ENCODE data around the gene SKAP1.
"Not testable (repeated sequence)": the region's sequence is repeated elsewhere in the genome, so short reads cannot be mapped to it uniquely, and the experiment has no call there.

Gene SKAP1

DNA sequence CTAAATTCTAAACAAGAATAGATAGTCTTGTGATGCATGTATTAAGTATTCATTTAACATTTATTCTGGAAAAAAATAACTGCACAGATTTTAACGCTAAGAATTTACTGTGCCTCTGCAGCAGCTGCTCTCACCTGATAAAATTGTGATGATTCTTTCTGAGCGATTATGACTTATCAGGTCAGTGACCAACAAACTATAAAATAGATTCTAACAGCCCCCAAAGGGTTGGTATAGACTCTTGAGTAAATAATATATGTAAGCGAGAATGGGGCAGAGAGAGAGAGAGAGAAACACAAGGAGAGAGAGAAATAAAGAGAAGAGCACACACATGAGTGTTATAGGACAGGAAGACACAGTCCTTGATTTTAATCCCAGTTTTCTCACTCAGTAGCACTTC is 178.1 kb downstream of the SKAP1 start:
- H3K9ac ChIP-seq (ENCODE audit: low read length) = no peak overlapping the region
- no peak overlapping the region for H3K4me2 ChIP-seq (ENCODE audit: low read length)
- H3K4me3 ChIP-seq (ENCODE audit: low read length) = no peak overlapping the region
- H3K27ac ChIP-seq (ENCODE audit: low read length) = no peak overlapping the region
- H3K27me3 ChIP-seq (ENCODE audit: low read depth, low read length) = no peaks in the 10 kb centered on the region
- H3K36me3 ChIP-seq (replicated peaks; ENCODE audit: low read depth, low read length) = no peaks in the 10 kb centered on the region
- no peaks in the 10 kb centered on the region for H3K79me2 ChIP-seq (ENCODE audit: low read length)
- H2AFZ ChIP-seq (ENCODE audit: low read depth, low read length) = no peak overlapping the region
- no peaks in the 10 kb centered on the region for H3K4me1 ChIP-seq (ENCODE audit: low read length)
- H3K9me3 ChIP-seq (ENCODE audit: insufficient read depth, low read length) = no peaks in the 10 kb centered on the region
- TF ChIP-seq CTCF (IDR thresholded peaks at IDR 0.05; ENCODE audit: low read depth, low read length) (no peak), EZH2phosphoT487 (IDR thresholded peaks at IDR 0.05; ENCODE audit: low read depth) (no peak)
- no peaks in the 10 kb centered on the region for H4K20me1 ChIP-seq (ENCODE audit: insufficient read depth, low read length)

- Histone ChIP-seq H3K4me3 (ENCODE audit: low read length) (no peak overlapping the region), H3K79me2 (ENCODE audit: low read length) (no peaks in the 10 kb centered on the region), H3K27me3 (ENCODE audit: low read depth, low read length) (0 out of 2 replicates have a peak, but pooled peaks cover 3% of the 10 kb centered on the region), H3K4me1 (ENCODE audit: low read length) (no peaks in the 10 kb centered on the region), H2AFZ (ENCODE audit: low read depth, low read length) (no peak overlapping the region), H3K27ac (ENCODE audit: low read length) (no peak overlapping the region), H3K36me3 (replicated peaks; ENCODE audit: low read depth, low read length) (no peaks in the 10 kb centered on the region), H4K20me1 (ENCODE audit: insufficient read depth, low read length) (no peaks in the 10 kb centered on the region), H3K9ac (ENCODE audit: low read length) (no peak overlapping the region), H3K4me2 (ENCODE audit: low read length) (no peak overlapping the region), H3K9me3 (ENCODE audit: insufficient read depth, low read length) (no peaks in the 10 kb centered on the region)
- TF ChIP-seq CTCF (IDR thresholded peaks at IDR 0.05; ENCODE audit: low read depth, low read length) (no peak), EZH2phosphoT487 (IDR thresholded peaks at IDR 0.05; ENCODE audit: low read depth) (no peak)
Observed at GRCh38 chr17:48250949-48251348, 179.1 kb downstream of the SKAP1 start.

- H3K36me3 ChIP-seq (replicated peaks; ENCODE audit: low read depth, low read length); H4K20me1 ChIP-seq (ENCODE audit: insufficient read depth, low read length); H3K4me3 ChIP-seq (ENCODE audit: low read length); H3K9ac ChIP-seq (ENCODE audit: low read length); H3K27ac ChIP-seq (ENCODE audit: low read length); H3K79me2 ChIP-seq (ENCODE audit: low read length); H3K4me2 ChIP-seq (ENCODE audit: low read length); H3K9me3 ChIP-seq (ENCODE audit: insufficient read depth, low read length); H2AFZ ChIP-seq (ENCODE audit: low read depth, low read length); H3K4me1 ChIP-seq (ENCODE audit: low read length); H3K27me3 ChIP-seq (ENCODE audit: low read depth, low read length): not testable (repeated sequence)
Observed at GRCh38 chr17:48250059-48250458, 180.0 kb downstream of the SKAP1 start.

- Histone ChIP-seq H4K20me1 (ENCODE audit: insufficient read depth, low read length) (no peaks in the 10 kb centered on the region), H3K27ac (ENCODE audit: low read length) (no peak overlapping the region), H3K79me2 (ENCODE audit: low read length) (no peaks in the 10 kb centered on the region), H3K9ac (ENCODE audit: low read length) (no peak overlapping the region), H3K27me3 (ENCODE audit: low read depth, low read length) (0 out of 2 replicates have a peak, but pooled peaks cover 4% of the 10 kb centered on the region), H3K4me3 (ENCODE audit: low read length) (no peak overlapping the region), H3K36me3 (replicated peaks; ENCODE audit: low read depth, low read length) (no peaks in the 10 kb centered on the region), H3K9me3 (ENCODE audit: insufficient read depth, low read length) (no peaks in the 10 kb centered on the region), H3K4me1 (ENCODE audit: low read length) (no peaks in the 10 kb centered on the region), H2AFZ (ENCODE audit: low read depth, low read length) (no peak overlapping the region), H3K4me2 (ENCODE audit: low read length) (no peak overlapping the region)
- TF ChIP-seq EZH2phosphoT487 (IDR thresholded peaks at IDR 0.05; ENCODE audit: low read depth) (no peak), CTCF (IDR thresholded peaks at IDR 0.05; ENCODE audit: low read depth, low read length) (no peak)
Observed at GRCh38 chr17:48247603-48248002, 182.4 kb downstream of the SKAP1 start.

DNA sequence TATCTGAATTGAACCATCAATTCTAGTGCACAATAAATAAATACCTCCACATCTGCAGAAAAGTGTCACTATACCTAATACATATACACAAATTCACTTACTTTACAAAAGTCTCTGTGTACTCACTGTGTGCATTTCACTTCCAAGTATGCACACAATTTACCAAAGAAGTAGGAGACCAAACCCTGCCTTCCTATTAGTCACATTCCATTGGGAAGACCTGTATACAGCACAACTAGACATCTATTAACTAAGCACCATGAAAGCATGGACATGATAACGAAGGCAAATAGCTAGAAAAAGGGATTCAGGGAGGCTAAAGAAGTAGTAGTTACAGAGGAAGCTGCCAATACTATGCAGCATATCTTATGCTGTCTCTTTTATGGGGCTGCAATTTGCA is 183.0 kb downstream of the SKAP1 start:
- Histone ChIP-seq H3K4me2 (ENCODE audit: low read length) (no peak overlapping the region), H4K20me1 (ENCODE audit: insufficient read depth, low read length) (no peaks in the 10 kb centered on the region), H3K9me3 (ENCODE audit: insufficient read depth, low read length) (no peaks in the 10 kb centered on the region), H3K4me1 (ENCODE audit: low read length) (no peaks in the 10 kb centered on the region), H3K4me3 (ENCODE audit: low read length) (no peak overlapping the region), H3K36me3 (replicated peaks; ENCODE audit: low read depth, low read length) (no peaks in the 10 kb centered on the region), H2AFZ (ENCODE audit: low read depth, low read length) (no peak overlapping the region), H3K27ac (ENCODE audit: low read length) (no peak overlapping the region), H3K79me2 (ENCODE audit: low read length) (no peaks in the 10 kb centered on the region), H3K27me3 (ENCODE audit: low read depth, low read length) (0 out of 2 replicates have a peak, but pooled peaks cover 4% of the 10 kb centered on the region), H3K9ac (ENCODE audit: low read length) (no peak overlapping the region)
- no peak for TF ChIP-seq CTCF (IDR thresholded peaks at IDR 0.05; ENCODE audit: low read depth, low read length)
- TF ChIP-seq EZH2phosphoT487 (IDR thresholded peaks at IDR 0.05; ENCODE audit: low read depth) = no peak
